GM18519 (cell line): ENCODE measurements around the gene MT1A.
A peak's percentile ranks its signal among the peaks of the same experiment; 100 is the strongest.
"Not testable (repeated sequence)": the region's sequence is repeated elsewhere in the genome, so short reads cannot be mapped to it uniquely, and the experiment has no call there.

Experiments
- ATAC-seq: cut with Tn5 transposase; IDR thresholded peaks from one replicate; pipeline ENCODE4 v1.9.1; 2021; ENCODE audit warnings: mild to moderate bottlenecking, moderate library complexity; ENCODE audit not compliant: unreplicated experiment, low FRiP score

Gene MT1A

GRCh38 chr16:56674570-56674969 lies 36.1 kb downstream of the MT1A start:
- not testable (repeated sequence) for ATAC-seq

- no peak for ATAC-seq
Observed at GRCh38 chr16:56675685-56676210, 37.3 kb downstream of the MT1A start.

- ATAC-seq = no peak
Observed at GRCh38 chr16:56677474-56677873, 39.0 kb downstream of the MT1A start.

GRCh38 chr16:56679078-56679730 lies 40.7 kb downstream of the MT1A start:
- no peak for ATAC-seq

- ATAC-seq = no peak
Observed at GRCh38 chr16:56679818-56680217, 41.4 kb downstream of the MT1A start.

- ATAC-seq = peak; percentile 89
Observed at GRCh38 chr16:56681939-56682702, 43.7 kb downstream of the MT1A start, which contains the start of gene MT1X. TSS of gene MT1X (plus strand) at chr16:56682470. CDS start at chr16:56682541, 71 bp downstream.

GRCh38 chr16:56682703-56683397 lies 44.4 kb downstream of the MT1A start:
- ATAC-seq = no peak

GRCh38 chr16:56683424-56684172 lies 45.1 kb downstream of the MT1A start:
- ATAC-seq = no peak

- no peak for ATAC-seq
Observed at GRCh38 chr16:56684256-56684925, 45.9 kb downstream of the MT1A start.

- no peak for ATAC-seq
Observed at GRCh38 chr16:56684926-56685590, 46.6 kb downstream of the MT1A start.

GRCh38 chr16:56686758-56687157 lies 48.3 kb downstream of the MT1A start:
- no peak for ATAC-seq

- ATAC-seq = no peak
Observed at GRCh38 chr16:56688762-56689161, 50.3 kb downstream of the MT1A start.

- no peak for ATAC-seq
Observed at GRCh38 chr16:56689171-56689570, 50.7 kb downstream of the MT1A start.
